Esophagus muscularis mucosa (tissue), 4 donors: ENCODE measurements around the gene RIOK1. TPM values are rescaled to one million over a fixed set of nuclear protein-coding genes. Genes with fewer than 3 reads are reported as not detected.

Experiments
- DNase-seq: peaks from one replicate; pipeline ENCODE4 v3.0.0-alpha.2; 2017; ENCODE audit errors: extremely low spot score
- H3K27ac ChIP-seq, 4 donors: fragments of 200-600 bp; sonication (generic); replicated peaks in 1 of 4; 1 replicate in 3 of 4; 2 replicates in 1 of 4; pipeline ENCODE4 v1.5.1; 2016 to 2019; ENCODE audit warnings: mild to moderate bottlenecking in 1 of 4
- H3K27me3 ChIP-seq, 4 donors: fragments of 200-600 bp; sonication (generic); one replicate each; pipeline versions ENCODE4 v1.5.1 to v1.6.0; 2016 to 2019
- H3K36me3 ChIP-seq, 4 donors: fragments of 200-600 bp; sonication (generic); one replicate each; pipeline ENCODE4 v1.5.1; 2016 to 2019
- H3K4me1 ChIP-seq, 4 donors: fragments of 200-600 bp; sonication (generic); one replicate each; pipeline ENCODE4 v1.5.1; 2016 to 2019
- H3K4me3 ChIP-seq, 4 donors: fragments of 200-600 bp; sonication (generic); 1 replicate in 2 of 4; 2 replicates in 2 of 4; pipeline ENCODE4 v1.5.1; 2016 to 2019; ENCODE audit warnings: mild to moderate bottlenecking in 4 of 4, moderate library complexity in 1 of 4
- H3K9me3 ChIP-seq, 4 donors: fragments of 200-600 bp; sonication (generic); 1 replicate in 3 of 4; 2 replicates in 1 of 4; pipeline ENCODE4 v1.5.1; 2016 to 2019
- CTCF ChIP-seq, 3 experiments: fragments of 200-600 bp in 2 of 3; fragments of 450-650 bp in 1 of 3; sonication (generic) in 2 of 3; IDR thresholded peaks; one replicate each; pipeline ENCODE4 v1.5.1; 2017 to 2019; ENCODE audit warnings: antibody characterized with exemption in 3 of 3, mild to moderate bottlenecking in 2 of 3, moderate library complexity in 1 of 3
- EP300 ChIP-seq: sonication (generic); formaldehyde crosslinking; IDR thresholded peaks from one replicate; pipeline ENCODE4 v1.6.1; 2017; ENCODE audit warnings: antibody characterized with exemption
- POLR2A ChIP-seq: fragments of 450-650 bp; IDR thresholded peaks from one replicate; pipeline ENCODE4 v1.6.1; 2017; ENCODE audit warnings: antibody characterized with exemption, moderate library complexity, mild to moderate bottlenecking, low read depth
- POLR2AphosphoS5 ChIP-seq, 2 donors: sonication (generic); formaldehyde crosslinking; IDR thresholded peaks; one replicate each; pipeline ENCODE4 v1.6.1; 2017; ENCODE audit warnings: antibody characterized with exemption in 2 of 2
- WGBS: methylation state at CpG from one replicate; pipeline ENCODE4 v1.1.5; 2018; 5-methylcytosine and 5-hydroxymethylcytosine counted together
- intact Hi-C: fragments of 100-400 bp; cut with DNase I; formaldehyde crosslinking; loops from one replicate; pipeline ENCODE4 v1.15.1; 2023
- total RNA-seq, 4 donors: library from RNA; depleted of rRNA; stranded (reverse); fragments of >200 nt; gene quantifications; one replicate each; pipeline versions ENCODE4 v1.1.0 to v1.2.1, GENCODE V29; 2016

The RIOK1 gene
- total RNA-seq, 4 donors from 2014 or later = 14.1 to 20.2 (median 17.5) TPM

DNA sequence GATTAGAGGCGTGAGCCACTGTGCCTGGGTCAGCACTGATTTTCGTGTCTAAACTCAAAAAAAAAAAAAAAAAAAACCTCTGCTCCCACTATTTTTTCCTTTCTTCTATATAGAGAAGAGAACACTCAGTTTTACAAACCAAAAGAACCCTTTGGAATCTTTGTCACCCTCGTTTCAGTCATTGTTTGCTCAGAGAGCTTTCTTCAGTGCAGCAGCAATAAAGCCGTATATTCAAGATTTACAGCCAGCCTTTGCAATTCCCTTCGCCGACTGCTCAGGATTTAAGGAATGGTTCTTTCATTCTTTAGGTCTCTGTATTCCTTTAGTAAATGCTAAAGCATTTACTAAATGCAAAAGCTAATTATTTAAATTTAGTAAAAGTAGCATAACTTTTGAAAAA is 20.1 kb downstream of the RIOK1 start:
- peaks cover 61 to 100% (median 91%) of the 10 kb centered on the region in 4 donors for H3K36me3 ChIP-seq
- 89% methylated on average over 6 of the region's 6 CpGs for WGBS
- TF ChIP-seq POLR2A (no peak), EP300 (no peak), CTCF (IDR thresholded peaks at IDR 0.05) (no peak), POLR2AphosphoS5 (IDR thresholded peaks at IDR 0.05) (no peak)

GRCh38 chr6:7410851-7411250 is 21.2 kb downstream of the RIOK1 start:
- intact Hi-C loops = no loop called here
- no peak for DNase-seq
- TF ChIP-seq EP300 (no peak), POLR2AphosphoS5 (IDR thresholded peaks at IDR 0.05) (no peak), CTCF (IDR thresholded peaks at IDR 0.05) (no peak), POLR2A (no peak)
- Histone ChIP-seq H3K27ac (no peak overlapping the region), H3K27me3 (no peaks in the 10 kb centered on the region), H3K4me1 (no peaks in the 10 kb centered on the region), H3K9me3 (no peaks in the 10 kb centered on the region), H3K4me3 (no peak overlapping the region), H3K36me3 (peaks cover 62 to 100% (median 92%) of the 10 kb centered on the region in 4 donors)
- WGBS = 99% methylated on average over 4 of the region's 4 CpGs

More for the DNA sequence above, 20.1 kb downstream of the RIOK1 start:
- H3K4me3 ChIP-seq = no peak overlapping the region
- H3K27me3 ChIP-seq = no peaks in the 10 kb centered on the region
- no peak for DNase-seq
- intact Hi-C loops = no loop called here
- no peak overlapping the region for H3K27ac ChIP-seq
- no peaks in the 10 kb centered on the region for H3K4me1 ChIP-seq
- H3K9me3 ChIP-seq = no peaks in the 10 kb centered on the region

DNA sequence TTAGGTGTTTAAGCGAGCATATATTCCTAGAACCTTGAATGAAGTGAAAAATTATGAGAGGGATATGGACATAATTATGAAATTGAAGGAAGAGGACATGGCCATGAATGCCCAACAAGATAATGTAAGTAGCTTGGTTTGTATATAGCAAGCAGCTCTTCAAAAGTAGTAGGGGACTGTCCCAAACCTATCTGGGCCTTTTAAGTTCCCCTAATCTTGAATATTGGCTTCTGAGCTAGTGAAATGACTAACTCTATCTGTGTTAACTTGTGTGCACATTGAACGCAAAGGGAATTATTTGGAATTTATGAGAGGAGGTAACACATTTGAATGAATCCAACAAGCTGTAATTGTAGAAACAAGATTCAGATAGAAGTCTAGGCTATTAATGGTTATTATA is 21.7 kb downstream of the RIOK1 start:
- Histone ChIP-seq H3K4me1 (no peaks in the 10 kb centered on the region), H3K9me3 (no peaks in the 10 kb centered on the region), H3K27me3 (no peaks in the 10 kb centered on the region), H3K27ac (no peak overlapping the region), H3K4me3 (no peak overlapping the region), H3K36me3 (peaks cover 61 to 100% (median 92%) of the 10 kb centered on the region in 4 donors)
- no peak for DNase-seq
- 89% methylated on average over 2 of the region's 2 CpGs for WGBS
- TF ChIP-seq CTCF (IDR thresholded peaks at IDR 0.05) = no peak
- TF ChIP-seq POLR2A = no peak
- TF ChIP-seq POLR2AphosphoS5 (IDR thresholded peaks at IDR 0.05) = no peak
- TF ChIP-seq EP300 = no peak
- intact Hi-C loops = no loop called here

DNA sequence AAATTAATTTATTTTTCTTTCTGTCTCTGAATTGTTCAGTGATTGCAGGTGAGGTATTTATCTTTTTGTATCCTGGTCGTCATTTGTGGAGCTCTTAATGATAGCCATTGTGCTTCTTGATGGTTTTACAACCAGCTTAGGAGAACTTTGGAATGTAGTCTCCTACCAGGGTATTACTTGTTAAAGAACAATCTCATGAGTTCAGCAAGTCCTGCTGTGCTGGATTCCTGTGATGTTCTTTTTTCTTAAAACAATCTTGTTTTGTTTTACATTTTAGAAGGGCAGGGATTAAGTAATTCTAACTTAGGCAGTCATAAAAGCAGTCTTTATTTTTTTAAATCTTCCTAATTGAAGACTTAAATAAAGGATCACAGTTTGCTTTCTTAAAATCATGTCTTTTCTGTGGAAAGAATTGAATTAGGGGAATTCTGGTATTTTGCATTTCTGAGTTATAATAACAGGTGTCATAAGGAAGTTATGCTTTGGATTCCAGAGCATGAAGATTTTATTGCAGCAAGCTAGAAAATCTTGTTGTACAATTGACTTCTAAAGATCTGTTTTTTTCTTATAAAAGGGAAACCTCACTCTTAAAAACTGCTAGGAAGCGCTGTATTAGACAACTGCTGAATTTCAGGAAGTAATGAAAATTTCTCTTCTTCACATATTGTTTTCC is 23.7 kb downstream of the RIOK1 start:
- H3K27ac ChIP-seq = no peak overlapping the region
- no peak for DNase-seq
- TF ChIP-seq CTCF (IDR thresholded peaks at IDR 0.05) (no peak), POLR2AphosphoS5 (IDR thresholded peaks at IDR 0.05) (no peak), EP300 (no peak)
- H3K4me3 ChIP-seq = no peak overlapping the region
- peaks cover 66 to 100% (median 92%) of the 10 kb centered on the region in 4 donors for H3K36me3 ChIP-seq
- no peaks in the 10 kb centered on the region for H3K9me3 ChIP-seq
- 81% methylated on average over 2 of the region's 2 CpGs for WGBS
- H3K4me1 ChIP-seq = no peaks in the 10 kb centered on the region
- H3K27me3 ChIP-seq = no peaks in the 10 kb centered on the region
- intact Hi-C loops = no loop called here

GRCh38 chr6:7414811-7415210 is 25.2 kb downstream of the RIOK1 start:
- no peaks in the 10 kb centered on the region for H3K4me1 ChIP-seq
- DNase-seq = no peak
- no peak overlapping the region for H3K4me3 ChIP-seq
- H3K27ac ChIP-seq = no peak overlapping the region
- intact Hi-C loops = no loop called here
- H3K9me3 ChIP-seq = no peaks in the 10 kb centered on the region
- peaks cover 63 to 96% (median 83%) of the 10 kb centered on the region in 4 donors for H3K36me3 ChIP-seq
- no peaks in the 10 kb centered on the region for H3K27me3 ChIP-seq
- TF ChIP-seq POLR2AphosphoS5 (IDR thresholded peaks at IDR 0.05) = no peak
- TF ChIP-seq EP300 = no peak
- TF ChIP-seq CTCF (IDR thresholded peaks at IDR 0.05) = no peak
- no peak for TF ChIP-seq POLR2A
- 80% methylated on average over 7 of the region's 7 CpGs for WGBS
